Neural progenitor cell (in vitro differentiated cells): ENCODE data around the gene MOAP1.

Source experiments
- EZH2 ChIP-seq: fragments of 200-600 bp; sonication (generic); IDR thresholded peaks from 2 replicates; pipeline ENCODE4 v1.6.1; 2017; ENCODE audit warnings: antibody characterized with exemption, mild to moderate bottlenecking, moderate library complexity
- TF ChIP-seq, protein P1 (sequence below): fragments of 200-600 bp; sonication (generic); IDR thresholded peaks from 2 replicates; pipeline ENCODE4 v1.5.1; 2017; ENCODE audit warnings: antibody characterized with exemption, mild to moderate bottlenecking

- TF ChIP-seq, protein P1, sequence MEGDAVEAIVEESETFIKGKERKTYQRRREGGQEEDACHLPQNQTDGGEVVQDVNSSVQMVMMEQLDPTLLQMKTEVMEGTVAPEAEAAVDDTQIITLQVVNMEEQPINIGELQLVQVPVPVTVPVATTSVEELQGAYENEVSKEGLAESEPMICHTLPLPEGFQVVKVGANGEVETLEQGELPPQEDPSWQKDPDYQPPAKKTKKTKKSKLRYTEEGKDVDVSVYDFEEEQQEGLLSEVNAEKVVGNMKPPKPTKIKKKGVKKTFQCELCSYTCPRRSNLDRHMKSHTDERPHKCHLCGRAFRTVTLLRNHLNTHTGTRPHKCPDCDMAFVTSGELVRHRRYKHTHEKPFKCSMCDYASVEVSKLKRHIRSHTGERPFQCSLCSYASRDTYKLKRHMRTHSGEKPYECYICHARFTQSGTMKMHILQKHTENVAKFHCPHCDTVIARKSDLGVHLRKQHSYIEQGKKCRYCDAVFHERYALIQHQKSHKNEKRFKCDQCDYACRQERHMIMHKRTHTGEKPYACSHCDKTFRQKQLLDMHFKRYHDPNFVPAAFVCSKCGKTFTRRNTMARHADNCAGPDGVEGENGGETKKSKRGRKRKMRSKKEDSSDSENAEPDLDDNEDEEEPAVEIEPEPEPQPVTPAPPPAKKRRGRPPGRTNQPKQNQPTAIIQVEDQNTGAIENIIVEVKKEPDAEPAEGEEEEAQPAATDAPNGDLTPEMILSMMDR, result no peak
- no peak for TF ChIP-seq EZH2
Observed at GRCh38 chr14:93195316-93195999, 10.8 kb upstream of the MOAP1 start.
